Fibroblast of lung (primary cell): ENCODE measurements around the gene PRDM16. TPM values are rescaled to one million over a fixed set of nuclear protein-coding genes. Genes with fewer than 3 reads are reported as not detected.

Experiments used
- DNase-seq, 2 donors: peaks; one replicate each; pipeline versions ENCODE4 v3.0.0 to v3.0.0-alpha.2; 2010; ENCODE audit warnings: low read depth in 2 of 2
- H2AFZ ChIP-seq: 2 replicates; pipeline ENCODE4 v1.5.1; 2012; ENCODE audit warnings: low read length, control low read depth, inconsistent platforms
- H3K27ac ChIP-seq: 2 replicates; pipeline ENCODE4 v1.5.1; 2011; ENCODE audit warnings: low read length, control low read depth; ENCODE audit not compliant: insufficient read depth
- H3K27me3 ChIP-seq: 2 replicates; pipeline ENCODE4 v1.5.1; 2011; ENCODE audit warnings: mild to moderate bottlenecking, low read length; ENCODE audit not compliant: control insufficient read depth, insufficient read depth
- H3K36me3 ChIP-seq: 2 replicates; pipeline ENCODE4 v1.5.1; 2011; ENCODE audit warnings: low read length; ENCODE audit not compliant: control insufficient read depth, insufficient read depth
- H3K4me1 ChIP-seq: 2 replicates; pipeline ENCODE4 v1.5.1; 2011; ENCODE audit warnings: low read length; ENCODE audit not compliant: control insufficient read depth, insufficient read depth; ENCODE audit errors: extremely low read depth
- H3K4me2 ChIP-seq: 2 replicates; pipeline ENCODE4 v1.5.1; 2011; ENCODE audit warnings: low read length, control low read depth; ENCODE audit not compliant: insufficient read depth; ENCODE audit errors: extremely low read depth
- H3K4me3 ChIP-seq, 4 experiments: fragments of 200-600 bp in 1 of 4; sonication (generic) in 1 of 4; replicated peaks in 1 of 4; 2 replicates each; pipeline ENCODE4 v1.5.1; 2011 to 2016; ENCODE audit warnings: low read length in 4 of 4, low read depth in 3 of 4, mild to moderate bottlenecking in 3 of 4, control low read depth in 2 of 4, inconsistent platforms in 1 of 4, mixed read lengths in 1 of 4; ENCODE audit not compliant: insufficient read depth in 1 of 4; ENCODE audit errors: control extremely low read depth in 1 of 4
- H3K79me2 ChIP-seq: 2 replicates; pipeline ENCODE4 v1.5.1; 2012; ENCODE audit warnings: mild to moderate bottlenecking, low read length, inconsistent platforms; ENCODE audit not compliant: control insufficient read depth, insufficient read depth
- H3K9ac ChIP-seq: 2 replicates; pipeline ENCODE4 v1.5.1; 2011; ENCODE audit warnings: mild to moderate bottlenecking, low read length, control low read depth; ENCODE audit not compliant: insufficient read depth
- H3K9me3 ChIP-seq: 2 replicates; pipeline ENCODE4 v1.5.1; 2012; ENCODE audit warnings: low read depth, low read length; ENCODE audit not compliant: control insufficient read depth, insufficient read depth
- H4K20me1 ChIP-seq: 2 replicates; pipeline ENCODE4 v1.5.1; 2011; ENCODE audit warnings: low read length; ENCODE audit not compliant: control insufficient read depth, insufficient read depth; ENCODE audit errors: extremely low read depth
- CTCF ChIP-seq, 2 donors: IDR thresholded peaks in 1 of 2; conservative IDR thresholded peaks in 1 of 2; 1 replicate in 1 of 2; 2 replicates in 1 of 2; pipeline ENCODE4 v1.5.1; 2011 to 2012; ENCODE audit warnings: low read length in 2 of 2, control low read depth in 1 of 2, inconsistent platforms in 1 of 2, low read depth in 1 of 2, mild to moderate bottlenecking in 1 of 2
- EZH2 ChIP-seq: IDR thresholded peaks from 2 replicates; pipeline ENCODE4 v1.5.1; 2012; ENCODE audit warnings: low read length, control low read depth, mild to moderate bottlenecking; ENCODE audit errors: missing control alignments
- polyA plus RNA-seq, 2 donors: library from polyadenylated mRNA; depleted of rRNA in 1 of 2; stranded (reverse) in 1 of 2; unstranded in 1 of 2; fragments of >200 nt; gene quantifications; 2 replicates each; pipeline ENCODE4 v1.2.1, GENCODE V29; 2011 to 2012; ENCODE audit warnings: missing spikeins in 1 of 2
- total RNA-seq: library from RNA; depleted of rRNA; stranded (reverse); fragments of >200 nt; gene quantifications from 2 replicates; pipeline ENCODE4 v1.2.1, GENCODE V29; 2014

The PRDM16 gene
- total and polyA plus RNA-seq, 2 donors (not counting 1 experiment from before 2014, with no cell fraction given), result 0.30 to 1.8 TPM

- TF ChIP-seq CTCF (conservative IDR thresholded peaks at IDR 0.05 in 1 of 2, IDR thresholded peaks at IDR 0.05 in 1 of 2; ENCODE audit: low read depth in 1 of 2, low read length in 2 of 2), result no peak
- TF ChIP-seq EZH2, result no peak
- Histone ChIP-seq H4K20me1 (no peaks in the 10 kb centered on the region), H3K9ac (no peak overlapping the region), H2AFZ (no peak overlapping the region), H3K27ac (no peak overlapping the region), H3K27me3 (peaks cover 35% of the 10 kb centered on the region), H3K4me2 (no peak overlapping the region), H3K4me3 (no peak overlapping the region), H3K36me3 (no peaks in the 10 kb centered on the region), H3K79me2 (no peaks in the 10 kb centered on the region), H3K9me3 (no peaks in the 10 kb centered on the region), H3K4me1 (no peaks in the 10 kb centered on the region)
- no peak for DNase-seq
Observed at GRCh38 chr1:3063379-3064295, 5.4 kb upstream of the PRDM16 start.

GRCh38 chr1:3064296-3064850 lies 4.6 kb upstream of the PRDM16 start:
- H3K79me2 ChIP-seq, result no peaks in the 10 kb centered on the region
- no peak overlapping the region for H3K9ac ChIP-seq
- no peaks in the 10 kb centered on the region for H3K4me1 ChIP-seq
- H3K4me2 ChIP-seq, result no peak overlapping the region
- H3K36me3 ChIP-seq, result no peaks in the 10 kb centered on the region
- DNase-seq, result no peak
- TF ChIP-seq CTCF (conservative IDR thresholded peaks at IDR 0.05 in 1 of 2, IDR thresholded peaks at IDR 0.05 in 1 of 2; ENCODE audit: low read depth in 1 of 2, low read length in 2 of 2), result no peak
- no peak for TF ChIP-seq EZH2
- no peaks in the 10 kb centered on the region for H4K20me1 ChIP-seq
- H3K4me3 ChIP-seq, result no peak overlapping the region
- H3K9me3 ChIP-seq, result no peaks in the 10 kb centered on the region
- H3K27me3 ChIP-seq, result peaks cover 35% of the 10 kb centered on the region
- no peak overlapping the region for H3K27ac ChIP-seq
- H2AFZ ChIP-seq, result no peak overlapping the region

GRCh38 chr1:3064901-3065300 lies 4.1 kb upstream of the PRDM16 start:
- Histone ChIP-seq H3K79me2 (no peaks in the 10 kb centered on the region), H4K20me1 (no peaks in the 10 kb centered on the region), H2AFZ (no peak overlapping the region), H3K27me3 (peaks cover 35% of the 10 kb centered on the region), H3K27ac (no peak overlapping the region), H3K4me3 (no peak overlapping the region), H3K4me1 (no peaks in the 10 kb centered on the region), H3K4me2 (no peak overlapping the region), H3K9me3 (no peaks in the 10 kb centered on the region), H3K9ac (no peak overlapping the region), H3K36me3 (no peaks in the 10 kb centered on the region)
- DNase-seq, result no peak
- TF ChIP-seq EZH2 (no peak), CTCF (conservative IDR thresholded peaks at IDR 0.05 in 1 of 2, IDR thresholded peaks at IDR 0.05 in 1 of 2; ENCODE audit: low read depth in 1 of 2, low read length in 2 of 2) (no peak)
